Stimulated activated CD4-positive, alpha-beta T cell treated with anti-CD3 and anti-CD28 coated beads, TNF-alpha, amount 100 ng/mL, for 24 hours (primary cell): ENCODE results near the gene ZNF419.
A peak's percentile ranks its signal among the peaks of the same experiment; 100 is the strongest.
"Not testable (repeated sequence)": the region's sequence is repeated elsewhere in the genome, so short reads cannot be mapped to it uniquely, and the experiment has no call there.

Source experiments
- DNase-seq, 3 experiments: peaks; one replicate each; pipeline ENCODE4 v3.0.0-alpha.2; 2020; ENCODE audit warnings: low read depth in 3 of 3

Gene ZNF419

GRCh38 chr19:57487477-57488298, at the start of gene ZNF419:
TSS of gene ZNF419 (plus strand) at chr19:57487750. CDS start at chr19:57487951, 201 bp downstream.
- peak; percentile 87 to 93 (median 90) for DNase-seq

- no peak for DNase-seq
These were observed 49.6 kb upstream of the ZNF419 start for GRCh38 chr19:57437931-57438330.

DNA sequence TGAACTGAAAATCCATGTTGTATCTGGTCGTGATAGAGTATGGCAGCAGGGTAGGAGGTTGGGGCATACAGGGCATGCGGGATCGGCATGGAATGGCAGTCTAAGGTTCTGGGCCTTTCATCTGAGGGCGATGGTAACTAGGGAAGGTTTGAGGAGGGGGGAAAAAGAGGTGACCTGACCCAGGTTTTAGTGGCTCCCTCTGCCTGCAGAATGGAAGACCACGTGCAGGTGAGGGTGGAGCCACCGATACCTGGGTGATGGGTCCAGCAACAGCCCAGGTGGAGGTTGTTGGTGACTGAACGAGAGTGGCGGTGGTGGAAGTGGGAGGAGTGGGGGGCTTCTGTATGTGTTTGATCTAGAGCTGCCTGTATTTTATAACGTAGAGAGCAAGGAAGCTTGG, 48.6 kb upstream of the ZNF419 start:
- DNase-seq: no peak

- no peak for DNase-seq
These were observed 45.4 kb upstream of the ZNF419 start for GRCh38 chr19:57441979-57442752.

DNA sequence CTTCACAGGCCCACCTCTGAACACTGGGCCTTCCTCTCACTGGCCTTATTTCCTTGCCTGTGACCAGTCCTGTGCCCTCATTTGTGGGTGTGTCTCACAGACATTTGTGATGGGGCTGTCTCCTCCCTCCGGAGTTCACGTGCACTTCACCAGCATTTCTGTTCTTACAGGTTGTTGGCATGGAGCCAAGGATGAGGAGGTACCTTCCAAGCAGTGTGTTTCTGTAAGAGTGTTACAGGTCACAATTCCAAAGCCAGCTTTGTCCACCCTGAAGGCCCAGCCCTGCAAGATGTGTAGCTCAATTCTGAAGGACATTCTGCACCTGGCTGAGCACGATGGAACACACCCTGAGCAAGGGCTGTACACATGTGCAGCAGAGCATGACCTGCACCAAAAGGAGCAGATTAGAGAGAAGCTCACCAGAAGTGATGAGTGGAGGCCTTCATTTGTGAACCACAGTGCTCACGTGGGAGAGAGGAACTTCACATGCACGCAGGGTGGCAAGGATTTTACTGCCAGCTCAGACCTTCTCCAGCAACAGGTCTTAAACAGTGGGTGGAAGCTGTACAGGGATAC, 44.3 kb upstream of the ZNF419 start:
- DNase-seq: no peak

DNA sequence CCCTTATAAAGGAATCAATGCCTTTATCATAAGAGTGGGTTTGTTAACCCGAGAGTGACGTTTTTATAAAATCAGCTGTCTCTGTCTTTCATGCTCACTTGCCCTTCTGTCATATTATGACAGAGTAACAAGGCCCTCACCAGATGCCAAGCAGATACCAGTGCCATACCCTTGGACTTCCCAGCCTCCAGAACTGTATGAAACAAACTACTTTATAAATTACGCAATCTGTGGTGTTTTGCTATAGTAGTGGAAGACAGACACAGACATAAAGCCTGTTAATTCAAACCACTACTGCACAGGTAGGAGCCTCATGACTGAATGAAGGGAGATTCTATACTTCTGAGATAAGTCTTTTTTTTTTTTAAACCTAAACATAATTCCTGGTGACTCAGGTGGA, 35.2 kb upstream of the ZNF419 start:
- no peak for DNase-seq

DNA sequence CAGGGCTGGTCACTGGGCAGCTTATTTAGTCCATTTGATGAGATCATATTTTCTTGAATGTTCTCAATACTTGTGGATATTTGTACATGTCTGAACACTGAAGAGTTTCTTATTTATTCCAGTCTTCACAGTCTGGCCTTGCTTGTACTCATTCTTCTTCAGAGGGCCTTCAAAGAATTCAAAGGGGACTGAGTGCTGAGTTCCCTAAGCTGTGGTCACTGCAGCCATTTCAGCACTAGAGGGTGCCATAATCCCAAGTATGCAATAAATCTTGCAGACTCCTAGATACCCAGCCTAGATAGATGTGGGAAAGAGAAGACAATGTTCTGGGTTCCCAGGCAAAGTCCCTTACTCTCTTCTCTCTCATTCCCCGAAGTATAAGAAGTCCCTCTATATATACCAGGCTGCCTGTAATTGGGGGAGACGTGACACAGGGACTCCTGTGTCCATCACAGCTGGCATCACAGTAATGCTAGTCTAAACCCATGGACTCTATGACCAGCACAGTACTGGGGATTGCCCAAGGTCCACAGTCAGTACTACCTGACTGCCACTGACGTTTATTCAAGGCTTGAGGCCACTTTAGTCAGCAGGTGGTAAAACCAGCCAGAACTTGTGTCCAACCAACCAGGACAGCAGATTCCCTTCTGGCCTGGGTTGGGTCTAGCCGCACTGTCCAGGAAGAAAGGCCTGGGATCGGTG, 21.7 kb upstream of the ZNF419 start:
- no peak for DNase-seq

DNA sequence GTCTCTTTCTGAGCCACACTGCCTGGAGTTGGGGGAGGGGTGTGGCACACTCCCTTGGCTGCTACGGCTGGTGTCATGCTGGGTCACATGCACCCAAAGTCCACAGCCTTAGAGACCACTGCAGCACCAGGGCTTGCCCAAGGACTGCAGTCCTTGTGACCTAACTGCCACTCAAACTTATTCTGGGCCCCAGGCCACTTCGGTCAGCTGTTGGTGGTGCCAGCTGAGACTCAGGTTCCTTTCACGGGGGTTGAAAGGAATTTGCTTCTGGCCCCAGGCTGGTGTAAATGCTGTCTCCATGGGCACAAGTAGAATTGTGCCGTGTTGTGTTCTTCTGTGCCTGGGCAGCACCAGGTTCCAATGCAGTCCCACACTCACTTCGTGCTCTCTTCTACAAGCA, 21.1 kb upstream of the ZNF419 start:
- DNase-seq: no peak

DNA sequence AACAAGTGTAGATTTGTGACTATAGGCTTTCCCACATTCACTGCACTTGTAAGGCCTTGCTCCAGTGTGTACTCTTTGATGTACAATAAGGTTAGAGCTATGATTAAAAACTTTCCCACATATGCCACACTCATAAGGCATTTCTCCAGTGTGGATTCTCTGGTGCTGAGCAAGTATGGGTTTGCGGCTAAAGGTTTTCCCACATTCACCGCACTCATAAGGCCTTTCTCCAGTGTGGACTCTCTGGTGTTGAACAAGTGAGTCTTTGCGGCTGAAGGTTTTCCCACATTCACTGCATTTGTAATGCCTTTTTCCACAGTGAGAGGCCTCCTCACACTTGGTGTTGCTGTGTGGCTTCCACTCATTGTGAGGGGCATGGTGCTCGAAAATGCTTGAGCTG, 13.9 kb upstream of the ZNF419 start:
- DNase-seq: no peak

GRCh38 chr19:57477191-57478008, 10.2 kb upstream of the ZNF419 start, which contains the start of gene ZNF772:
TSS of gene ZNF772 (minus strand) at chr19:57477566. CDS start at chr19:57477309, 257 bp downstream.
- DNase-seq: peak; percentile 72 to 87 (median 80)

DNA sequence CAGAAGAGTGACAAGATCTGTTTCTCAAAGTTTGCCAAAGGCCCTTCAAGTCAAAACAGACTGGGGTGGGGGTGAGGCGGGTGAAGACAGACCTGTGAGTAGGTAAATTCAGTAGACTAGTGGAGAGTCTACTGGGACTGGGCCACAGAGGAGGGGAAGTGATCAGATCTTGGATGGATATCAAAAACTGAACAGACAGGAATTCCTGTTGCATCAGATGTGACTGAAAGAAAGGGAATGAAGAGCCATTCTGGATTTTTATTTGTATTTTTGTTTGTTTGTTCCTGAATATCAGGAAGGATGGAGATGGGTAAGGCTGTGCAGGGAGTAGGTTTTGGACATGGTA, 722 bp downstream of the ZNF419 start:
- not testable (repeated sequence) for DNase-seq

DNA sequence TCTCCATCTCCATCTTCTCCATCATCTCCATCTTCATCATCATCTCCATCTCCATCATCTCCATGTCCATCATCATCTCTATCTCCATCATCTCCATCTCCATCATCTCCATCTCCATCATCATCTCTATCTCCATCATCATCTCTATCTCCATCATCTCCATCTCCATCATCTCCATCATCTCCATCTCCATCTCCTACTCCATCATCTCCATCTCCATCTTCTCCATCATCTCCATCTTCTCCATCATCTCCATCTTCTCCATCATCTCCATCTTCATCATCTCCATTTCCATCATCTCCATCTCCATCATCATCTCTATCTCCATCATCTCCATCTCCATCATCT, 11.8 kb downstream of the ZNF419 start:
- not testable (repeated sequence) for DNase-seq

DNA sequence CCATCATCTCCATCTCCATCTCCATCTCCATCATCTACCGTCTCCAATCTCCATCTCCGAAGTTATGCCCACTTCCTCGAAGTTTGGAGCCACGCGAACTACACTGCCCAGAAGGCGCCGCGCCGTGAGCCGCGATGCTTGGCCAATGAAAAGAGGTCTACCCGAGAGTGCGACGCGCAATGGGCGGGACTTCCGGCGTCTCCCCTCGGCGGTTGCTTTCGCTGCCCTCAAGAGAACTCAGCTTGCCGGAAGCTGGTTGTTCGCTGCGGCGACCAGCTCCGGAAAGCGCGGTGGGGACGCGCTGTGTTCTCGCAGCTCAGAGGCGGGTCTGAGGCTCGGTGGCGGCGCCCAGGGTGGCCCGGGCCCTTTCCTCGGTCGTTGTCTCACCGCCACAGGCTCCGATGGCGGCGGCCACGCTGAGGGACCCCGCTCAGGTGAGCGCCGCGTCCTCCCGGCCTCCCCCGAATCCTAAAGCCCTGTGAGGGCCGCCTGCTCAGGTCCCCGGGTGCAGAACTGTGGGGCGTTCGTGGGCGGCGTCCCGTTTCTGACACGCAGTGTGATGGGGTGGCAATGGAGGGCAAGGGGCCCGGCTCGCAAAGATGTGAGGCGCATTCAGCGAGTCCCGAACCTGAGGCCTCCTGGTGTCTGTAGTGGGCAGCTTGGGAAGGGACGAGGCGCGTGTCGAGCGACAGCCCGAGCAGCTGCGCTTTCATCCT, 12.3 kb downstream of the ZNF419 start, which contains the start of gene ZNF773:
Gene ZNF773, plus strand, starts transcription at position 259 of the 716 bp plus-strand sequence. Its CDS starts 143 bp downstream, at position 402.
- peak; percentile 92 to 94 (median 92) for DNase-seq

- DNase-seq: not testable (repeated sequence)
These were observed 12.8 kb downstream of the ZNF419 start for GRCh38 chr19:57500400-57500799.

GRCh38 chr19:57506163-57506562, 18.6 kb downstream of the ZNF419 start:
- no peak for DNase-seq

- DNase-seq: no peak
These were observed 23.9 kb downstream of the ZNF419 start for GRCh38 chr19:57511484-57511883.

DNA sequence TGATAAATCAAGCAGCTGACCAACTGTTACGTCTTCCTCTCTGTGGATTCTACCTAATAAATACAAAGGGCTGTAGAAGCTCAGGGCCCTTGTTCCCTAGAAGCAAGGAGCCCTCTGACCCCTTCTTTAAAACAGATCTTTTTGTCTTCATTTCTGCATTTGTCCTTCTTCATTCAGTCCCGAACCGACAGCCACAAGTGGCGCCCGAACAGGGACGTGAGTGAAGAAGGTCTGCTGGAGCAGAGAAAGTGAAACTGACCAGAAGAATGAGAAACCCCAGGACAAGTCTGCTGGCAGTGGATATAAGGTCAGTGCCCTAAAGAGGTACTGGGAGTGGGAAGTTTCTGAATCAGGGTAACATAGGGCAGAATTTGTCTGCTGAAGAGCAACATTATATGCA, 25.3 kb downstream of the ZNF419 start:
- DNase-seq: no peak

GRCh38 chr19:57515255-57515654, 27.7 kb downstream of the ZNF419 start:
- DNase-seq: no peak

- DNase-seq: not testable (repeated sequence)
These were observed 30.5 kb downstream of the ZNF419 start for GRCh38 chr19:57518021-57518420.

GRCh38 chr19:57527136-57527881, 39.8 kb downstream of the ZNF419 start, which contains the start of gene ZNF549:
TSS of gene ZNF549 (plus strand) at chr19:57527356. CDS start at chr19:57527574, 218 bp downstream.
- DNase-seq: peak; percentile 73 to 85 (median 84)
